ENCODE data around the gene C16orf92.

DNA sequence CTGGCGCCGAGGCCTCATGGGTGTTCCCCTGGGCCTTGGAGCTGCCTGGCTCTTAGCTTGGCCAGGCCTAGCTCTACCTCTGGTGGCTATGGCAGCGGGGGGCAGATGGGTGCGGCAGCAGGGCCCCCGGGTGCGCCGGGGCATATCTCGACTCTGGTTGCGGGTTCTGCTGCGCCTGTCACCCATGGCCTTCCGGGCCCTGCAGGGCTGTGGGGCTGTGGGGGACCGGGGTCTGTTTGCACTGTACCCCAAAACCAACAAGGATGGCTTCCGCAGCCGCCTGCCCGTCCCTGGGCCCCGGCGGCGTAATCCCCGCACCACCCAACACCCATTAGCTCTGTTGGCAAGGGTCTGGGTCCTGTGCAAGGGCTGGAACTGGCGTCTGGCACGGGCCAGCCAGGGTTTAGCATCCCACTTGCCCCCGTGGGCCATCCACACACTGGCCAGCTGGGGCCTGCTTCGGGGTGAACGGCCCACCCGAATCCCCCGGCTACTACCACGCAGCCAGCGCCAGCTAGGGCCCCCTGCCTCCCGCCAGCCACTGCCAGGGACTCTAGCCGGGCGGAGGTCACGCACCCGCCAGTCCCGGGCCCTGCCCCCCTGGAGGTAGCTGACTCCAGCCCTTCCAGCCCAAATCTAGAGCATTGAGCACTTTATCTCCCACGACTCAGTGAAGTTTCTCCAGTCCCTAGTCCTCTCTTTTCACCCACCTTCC lies 35.5 kb upstream of the C16orf92 start:
- TF ChIP-seq CTCF (IDR thresholded peaks at IDR 0.05; ENCODE audit: insufficient read depth, low read length) (no peak), SPI1 (IDR thresholded peaks at IDR 0.05; ENCODE audit: borderline replicate concordance, low read depth) (no peak)

All from HL-60 (cell line).